ENCODE results near the gene RECQL.
"Not testable (repeated sequence)": the region's sequence is repeated elsewhere in the genome, so short reads cannot be mapped to it uniquely, and the experiment has no call there.

RECQL gene

DNA sequence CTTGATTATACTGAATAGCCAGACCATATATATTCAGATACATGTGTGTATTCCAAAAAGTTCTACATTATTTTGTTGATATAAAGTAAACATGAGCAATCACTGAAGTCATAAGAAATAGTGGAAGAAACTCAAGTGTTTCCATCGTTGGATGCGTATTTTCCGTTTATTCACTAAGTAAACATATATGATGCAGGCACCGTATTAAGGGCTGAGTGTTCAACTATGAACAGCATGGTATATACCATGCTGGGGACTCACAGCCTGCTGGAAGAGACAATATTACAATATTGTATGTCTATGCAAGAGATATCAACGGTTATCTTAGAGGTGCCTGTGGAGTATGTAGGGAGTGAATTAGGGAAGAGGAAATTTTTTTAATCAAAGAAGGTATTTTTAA is 62.8 kb downstream of the RECQL start:
- TF ChIP-seq, protein P1, sequence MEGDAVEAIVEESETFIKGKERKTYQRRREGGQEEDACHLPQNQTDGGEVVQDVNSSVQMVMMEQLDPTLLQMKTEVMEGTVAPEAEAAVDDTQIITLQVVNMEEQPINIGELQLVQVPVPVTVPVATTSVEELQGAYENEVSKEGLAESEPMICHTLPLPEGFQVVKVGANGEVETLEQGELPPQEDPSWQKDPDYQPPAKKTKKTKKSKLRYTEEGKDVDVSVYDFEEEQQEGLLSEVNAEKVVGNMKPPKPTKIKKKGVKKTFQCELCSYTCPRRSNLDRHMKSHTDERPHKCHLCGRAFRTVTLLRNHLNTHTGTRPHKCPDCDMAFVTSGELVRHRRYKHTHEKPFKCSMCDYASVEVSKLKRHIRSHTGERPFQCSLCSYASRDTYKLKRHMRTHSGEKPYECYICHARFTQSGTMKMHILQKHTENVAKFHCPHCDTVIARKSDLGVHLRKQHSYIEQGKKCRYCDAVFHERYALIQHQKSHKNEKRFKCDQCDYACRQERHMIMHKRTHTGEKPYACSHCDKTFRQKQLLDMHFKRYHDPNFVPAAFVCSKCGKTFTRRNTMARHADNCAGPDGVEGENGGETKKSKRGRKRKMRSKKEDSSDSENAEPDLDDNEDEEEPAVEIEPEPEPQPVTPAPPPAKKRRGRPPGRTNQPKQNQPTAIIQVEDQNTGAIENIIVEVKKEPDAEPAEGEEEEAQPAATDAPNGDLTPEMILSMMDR (IDR thresholded peaks at IDR 0.05; ENCODE audit: insufficient read depth, low read depth, low read length, missing control alignments), result no peak
- H3K4me3 ChIP-seq (ENCODE audit: low read length), result peak overlapping the region; percentile 98
- peak; percentile 15 for DNase-seq (ENCODE audit: low read depth)

GRCh38 chr12:21434699-21435098 is 66.7 kb downstream of the RECQL start:
- no peak for DNase-seq (ENCODE audit: low read depth)
- no peak overlapping the region for H3K4me3 ChIP-seq (ENCODE audit: low read length)
- TF ChIP-seq, protein P1 (IDR thresholded peaks at IDR 0.05; ENCODE audit: insufficient read depth, low read depth, low read length, missing control alignments), result no peak

- DNase-seq (ENCODE audit: low read depth), result no peak
- TF ChIP-seq, protein P1 (IDR thresholded peaks at IDR 0.05; ENCODE audit: insufficient read depth, low read depth, low read length, missing control alignments), result no peak
- no peak overlapping the region for H3K4me3 ChIP-seq (ENCODE audit: low read length)
Observed at GRCh38 chr12:21433525-21433924, 67.9 kb downstream of the RECQL start.

DNA sequence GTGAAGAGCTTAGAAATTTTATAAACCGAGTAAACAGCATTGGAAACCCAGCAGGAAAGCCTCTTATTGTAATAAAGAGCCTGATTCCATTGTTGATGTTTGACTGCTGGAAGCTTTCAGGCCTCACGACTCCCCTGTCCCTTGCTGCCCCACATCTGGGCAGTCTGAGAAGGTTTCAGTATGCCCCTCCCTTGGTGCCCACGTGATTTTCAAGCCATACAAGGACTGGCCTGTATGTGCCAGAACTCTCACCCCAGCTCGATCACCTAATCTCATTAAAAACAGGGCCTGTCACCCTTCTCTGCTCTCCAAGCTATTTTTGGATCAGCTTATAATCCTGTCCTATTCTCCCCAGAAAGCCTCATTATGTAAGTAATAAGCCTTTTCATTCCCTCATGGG is 71.4 kb downstream of the RECQL start:
- H3K4me3 ChIP-seq (ENCODE audit: low read length), result no peak overlapping the region
- DNase-seq (ENCODE audit: low read depth), result no peak
- TF ChIP-seq, protein P1 (IDR thresholded peaks at IDR 0.05; ENCODE audit: insufficient read depth, low read depth, low read length, missing control alignments), result no peak

DNA sequence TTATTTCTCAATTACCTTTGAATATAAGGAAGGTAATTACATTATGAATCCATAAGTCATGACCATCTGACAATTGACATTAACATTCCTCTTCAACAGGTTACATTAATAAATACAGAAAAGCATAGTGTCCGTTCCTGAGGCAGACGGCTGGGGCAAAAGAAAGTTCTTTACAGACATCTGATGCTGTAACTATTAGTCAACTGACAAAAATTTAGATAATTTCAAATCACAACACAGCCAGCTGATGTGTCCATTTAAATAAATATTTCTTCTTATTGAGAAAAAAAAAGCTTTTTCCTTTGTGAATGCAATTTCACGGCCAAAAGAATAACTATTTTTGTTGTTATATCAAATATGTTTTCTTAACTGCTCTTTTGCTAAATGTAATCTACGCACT is 73.2 kb downstream of the RECQL start:
- TF ChIP-seq, protein P1 (IDR thresholded peaks at IDR 0.05; ENCODE audit: insufficient read depth, low read depth, low read length, missing control alignments), result no peak
- H3K4me3 ChIP-seq (ENCODE audit: low read length), result no peak overlapping the region
- no peak for DNase-seq (ENCODE audit: low read depth)

DNA sequence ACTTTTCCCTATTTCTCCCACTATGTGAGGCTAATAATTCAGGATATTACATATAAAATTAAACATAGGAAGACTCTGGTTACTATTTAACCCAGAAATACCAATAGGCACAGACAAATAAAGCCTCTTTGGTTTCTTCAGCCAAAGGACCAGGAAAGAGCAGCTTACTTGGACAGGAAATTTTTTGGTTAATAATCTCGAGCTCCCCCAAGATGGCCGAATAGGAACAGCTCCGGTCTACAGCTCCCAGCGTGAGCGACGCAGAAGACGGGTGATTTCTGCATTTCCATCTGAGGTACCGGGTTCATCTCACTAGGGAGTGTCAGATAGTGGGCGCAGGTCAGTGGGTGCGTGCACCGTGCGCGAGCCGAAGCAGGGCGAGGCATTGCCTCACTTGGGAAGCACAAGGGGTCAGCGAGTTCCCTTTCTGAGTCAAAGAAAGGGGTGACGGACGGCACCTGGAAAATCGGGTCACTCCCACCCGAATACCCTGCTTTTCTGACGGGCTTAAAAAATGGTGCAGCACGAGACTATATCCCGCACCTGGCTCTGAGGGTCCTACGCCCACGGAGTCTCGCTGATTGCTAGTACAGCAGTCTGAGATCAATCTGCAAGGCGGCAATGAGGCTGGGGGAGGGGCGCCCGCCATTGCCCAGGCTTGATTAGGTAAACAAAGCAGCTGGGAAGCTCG is 82.3 kb downstream of the RECQL start:
- H3K4me3 ChIP-seq (ENCODE audit: low read length); DNase-seq (ENCODE audit: low read depth): not testable (repeated sequence)

All from epithelial cell of esophagus (primary cell).